Erythroblast (primary cell): ENCODE results near the gene GREB1.

ENCODE experiments used
- GATA1 ChIP-seq: IDR thresholded peaks from 2 replicates; pipeline ENCODE4 v1.6.1; 2011; ENCODE audit warnings: low read depth, mild to moderate bottlenecking, control low read depth, low read length, moderate library complexity
- POLR2A ChIP-seq: IDR thresholded peaks from 2 replicates; pipeline ENCODE4 v1.6.1; 2011; ENCODE audit warnings: mild to moderate bottlenecking, low read length

DNA sequence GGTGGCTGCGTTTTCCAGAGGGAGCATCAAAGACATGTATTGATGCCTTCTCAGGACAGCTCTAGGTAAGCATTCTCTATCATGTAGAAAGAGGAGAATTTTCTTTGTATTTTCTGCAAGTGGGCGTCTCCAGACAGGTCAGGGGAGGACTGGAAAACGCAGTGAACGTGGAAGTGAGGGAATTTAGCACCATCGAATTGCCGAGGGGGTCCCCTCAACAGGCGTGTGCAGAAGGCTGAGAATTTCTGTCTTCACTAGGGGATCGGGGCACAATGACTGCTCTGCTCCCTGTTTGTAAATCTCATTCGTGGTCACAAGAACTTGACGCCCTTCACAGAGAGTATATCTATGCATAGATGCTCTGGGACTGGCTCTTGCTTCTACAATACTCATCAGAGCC is 141.1 kb downstream of the GREB1 start:
- no peak for TF ChIP-seq POLR2A
- TF ChIP-seq GATA1: no peak
